ENCODE results near the gene JUND.

JUND gene

DNA sequence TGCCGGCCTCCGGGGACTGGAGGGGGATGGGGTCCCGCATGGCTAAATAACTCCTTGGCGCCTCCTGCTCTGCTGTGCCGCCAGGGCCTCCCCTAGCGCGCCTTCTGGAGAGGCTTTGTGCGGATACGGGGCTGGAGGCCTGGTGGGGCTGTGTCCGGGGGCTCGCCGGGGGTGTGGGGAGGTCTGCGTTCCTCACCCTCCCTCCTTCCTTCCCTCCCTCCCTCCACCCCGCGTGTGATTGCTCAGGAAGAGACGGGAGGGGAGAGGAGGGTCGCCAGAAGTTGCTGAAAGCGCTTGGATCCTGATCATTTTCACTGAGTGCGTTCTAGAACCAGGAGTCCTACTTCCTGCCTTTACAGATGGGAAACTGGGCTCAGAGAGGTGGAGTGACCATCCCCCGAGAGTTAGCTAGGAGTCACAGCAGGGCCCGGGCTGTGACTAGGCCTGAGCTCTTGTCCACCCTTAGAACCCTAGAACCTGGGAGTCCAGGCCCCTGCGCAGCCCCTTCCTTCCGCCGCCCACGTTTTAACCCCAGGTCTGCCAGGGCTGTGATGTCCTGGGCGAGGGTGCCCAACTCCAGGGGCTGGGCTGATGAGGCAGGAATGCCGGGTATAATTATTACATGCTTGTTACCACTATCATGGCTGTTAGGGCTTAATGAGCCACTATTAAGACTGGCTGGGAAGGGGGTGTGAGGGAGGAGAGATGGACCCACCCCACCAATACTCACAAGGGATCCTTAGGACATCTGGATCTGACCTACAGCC lies 782 bp upstream of the JUND start:
- Histone ChIP-seq H3K4me1 (ENCODE audit: insufficient read depth, low read length, poor library complexity, severe bottlenecking) (peaks cover 24% of the 10 kb centered on the region), H2AFZ (ENCODE audit: low read length) (no peak overlapping the region), H3K9me2 (replicated peaks; ENCODE audit: low read depth, low read length) (no peaks in the 10 kb centered on the region), H3K4me3 (ENCODE audit: low read length, poor library complexity, severe bottlenecking) (peak overlapping the region; percentile 77), H3K9ac (ENCODE audit: low read depth, low read length, poor library complexity, severe bottlenecking) (peak overlapping the region; percentile 97), H4K20me1 (ENCODE audit: insufficient read depth, low read length, poor library complexity, severe bottlenecking) (peaks cover 19% of the 10 kb centered on the region), H3K27me3 (ENCODE audit: insufficient read depth, low read length, poor library complexity, severe bottlenecking) (peaks cover 4% of the 10 kb centered on the region), H3K36me3 (ENCODE audit: insufficient read depth, low read length) (no peaks in the 10 kb centered on the region), H3F3A (ENCODE audit: low read depth) (peaks cover 10% of the 10 kb centered on the region), H3K4me2 (ENCODE audit: low read depth, low read length, poor library complexity, severe bottlenecking) (peak overlapping the region; percentile 91), H3K79me2 (ENCODE audit: insufficient read depth, low read length) (peaks cover 44% of the 10 kb centered on the region), H3K9me3 (ENCODE audit: insufficient read depth, low read depth, low read length) (no peaks in the 10 kb centered on the region)
- TF ChIP-seq EZH2phosphoT487 (IDR thresholded peaks at IDR 0.05; ENCODE audit: borderline replicate concordance): no peak
- TF ChIP-seq, protein P1, sequence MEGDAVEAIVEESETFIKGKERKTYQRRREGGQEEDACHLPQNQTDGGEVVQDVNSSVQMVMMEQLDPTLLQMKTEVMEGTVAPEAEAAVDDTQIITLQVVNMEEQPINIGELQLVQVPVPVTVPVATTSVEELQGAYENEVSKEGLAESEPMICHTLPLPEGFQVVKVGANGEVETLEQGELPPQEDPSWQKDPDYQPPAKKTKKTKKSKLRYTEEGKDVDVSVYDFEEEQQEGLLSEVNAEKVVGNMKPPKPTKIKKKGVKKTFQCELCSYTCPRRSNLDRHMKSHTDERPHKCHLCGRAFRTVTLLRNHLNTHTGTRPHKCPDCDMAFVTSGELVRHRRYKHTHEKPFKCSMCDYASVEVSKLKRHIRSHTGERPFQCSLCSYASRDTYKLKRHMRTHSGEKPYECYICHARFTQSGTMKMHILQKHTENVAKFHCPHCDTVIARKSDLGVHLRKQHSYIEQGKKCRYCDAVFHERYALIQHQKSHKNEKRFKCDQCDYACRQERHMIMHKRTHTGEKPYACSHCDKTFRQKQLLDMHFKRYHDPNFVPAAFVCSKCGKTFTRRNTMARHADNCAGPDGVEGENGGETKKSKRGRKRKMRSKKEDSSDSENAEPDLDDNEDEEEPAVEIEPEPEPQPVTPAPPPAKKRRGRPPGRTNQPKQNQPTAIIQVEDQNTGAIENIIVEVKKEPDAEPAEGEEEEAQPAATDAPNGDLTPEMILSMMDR (conservative IDR thresholded peaks at IDR 0.05; ENCODE audit: low read length): peak; percentile 19; the same call in 1 of the 2 replicates

DNA sequence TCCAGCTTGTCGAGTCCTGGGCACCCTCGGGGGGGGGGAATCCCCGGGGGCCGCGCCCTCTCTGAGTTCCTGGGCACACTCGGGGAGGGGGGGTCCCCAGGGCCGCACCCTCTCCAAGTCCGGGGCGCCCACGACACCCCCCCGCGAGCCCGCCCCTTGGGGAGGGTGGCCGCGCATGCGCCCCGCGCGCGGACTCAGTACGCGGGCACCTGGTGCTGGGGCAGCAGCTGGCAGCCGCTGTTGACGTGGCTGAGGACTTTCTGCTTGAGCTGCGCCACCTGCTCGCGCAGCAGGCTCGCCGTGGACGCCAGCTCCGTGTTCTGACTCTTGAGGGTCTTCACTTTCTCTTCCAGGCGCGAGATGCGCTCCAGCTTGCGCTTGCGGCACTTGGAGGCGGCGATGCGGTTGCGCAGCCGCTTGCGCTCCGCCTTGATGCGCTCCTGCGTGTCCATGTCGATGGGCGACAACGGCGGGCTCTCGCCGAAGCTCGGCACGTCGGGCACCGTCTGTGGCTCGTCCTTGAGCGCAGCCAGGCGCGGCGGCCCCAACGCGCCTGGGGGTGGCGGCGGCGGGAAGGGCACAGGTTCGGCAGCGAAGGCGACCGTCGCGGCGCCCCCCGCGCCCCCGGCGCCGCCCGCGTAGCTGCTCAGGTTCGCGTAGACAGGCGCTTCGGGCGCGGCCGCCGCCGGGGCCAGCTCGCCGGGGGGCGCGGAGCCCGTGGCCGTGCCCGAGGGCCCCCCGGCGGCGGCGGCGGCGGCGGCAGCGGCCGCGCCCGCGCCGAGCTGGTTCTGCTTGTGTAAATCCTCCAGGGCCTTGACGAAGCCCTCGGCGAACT lies 958 bp downstream of the JUND start:
- H3K79me2 ChIP-seq (ENCODE audit: insufficient read depth, low read length): peaks cover 60% of the 10 kb centered on the region
- H3K9ac ChIP-seq (ENCODE audit: low read depth, low read length, poor library complexity, severe bottlenecking): peak overlapping the region; percentile 99
- H3F3A ChIP-seq (ENCODE audit: low read depth): peaks cover 10% of the 10 kb centered on the region
- peak overlapping the region; percentile 84 for H3K4me3 ChIP-seq (ENCODE audit: low read length, poor library complexity, severe bottlenecking)
- H4K20me1 ChIP-seq (ENCODE audit: insufficient read depth, low read length, poor library complexity, severe bottlenecking): peaks cover 28% of the 10 kb centered on the region
- no peak overlapping the region for H2AFZ ChIP-seq (ENCODE audit: low read length)
- peaks cover 4% of the 10 kb centered on the region for H3K27me3 ChIP-seq (ENCODE audit: insufficient read depth, low read length, poor library complexity, severe bottlenecking)
- H3K4me2 ChIP-seq (ENCODE audit: low read depth, low read length, poor library complexity, severe bottlenecking): peak overlapping the region; percentile 82
- no peaks in the 10 kb centered on the region for H3K9me3 ChIP-seq (ENCODE audit: insufficient read depth, low read depth, low read length)
- H3K9me2 ChIP-seq (replicated peaks; ENCODE audit: low read depth, low read length): no peaks in the 10 kb centered on the region
- no peak for TF ChIP-seq EZH2phosphoT487 (IDR thresholded peaks at IDR 0.05; ENCODE audit: borderline replicate concordance)
- TF ChIP-seq, protein P1 (conservative IDR thresholded peaks at IDR 0.05; ENCODE audit: low read length): no peak
- H3K4me1 ChIP-seq (ENCODE audit: insufficient read depth, low read length, poor library complexity, severe bottlenecking): peaks cover 24% of the 10 kb centered on the region
- H3K36me3 ChIP-seq (ENCODE audit: insufficient read depth, low read length): no peaks in the 10 kb centered on the region

DNA sequence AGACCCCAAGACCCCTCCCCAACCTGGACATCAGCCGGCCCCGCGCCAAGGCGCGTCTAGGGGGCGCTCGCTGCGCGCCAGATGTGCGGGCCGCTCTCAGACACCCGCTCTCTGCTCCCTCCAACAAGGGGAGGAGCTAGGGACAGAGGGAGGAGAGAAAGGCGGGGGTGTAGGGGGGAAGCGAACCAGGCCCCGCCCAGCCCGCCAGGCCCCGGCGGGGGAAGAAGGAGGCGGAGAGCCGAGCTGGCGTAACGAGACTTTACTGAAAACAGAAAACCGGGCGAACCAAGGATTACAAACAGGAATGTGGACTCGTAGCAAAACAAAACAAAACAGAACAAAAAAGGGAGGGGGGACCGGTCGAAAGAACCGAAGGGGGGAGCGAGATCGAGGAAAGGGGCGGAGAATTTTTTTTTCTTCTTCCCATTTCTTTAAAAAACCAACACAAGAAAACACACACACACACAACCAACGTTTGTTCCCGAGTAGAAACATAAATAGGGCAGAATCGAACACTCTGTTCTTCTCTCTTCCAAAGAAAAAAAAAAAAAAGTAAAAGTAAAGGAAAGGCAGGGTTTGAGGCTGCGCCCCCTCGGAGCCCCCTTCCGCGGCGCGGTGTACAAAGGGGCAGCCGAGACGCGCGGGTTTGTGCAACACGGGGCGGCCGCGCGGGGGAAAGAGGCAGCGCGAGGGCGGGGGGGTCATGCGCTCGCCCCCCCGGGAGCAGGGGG lies 1.7 kb downstream of the JUND start:
- H3K27me3 ChIP-seq (ENCODE audit: insufficient read depth, low read length, poor library complexity, severe bottlenecking): peaks cover 4% of the 10 kb centered on the region
- H3K9me2 ChIP-seq (replicated peaks; ENCODE audit: low read depth, low read length): no peaks in the 10 kb centered on the region
- peaks cover 28% of the 10 kb centered on the region for H4K20me1 ChIP-seq (ENCODE audit: insufficient read depth, low read length, poor library complexity, severe bottlenecking)
- H3K4me2 ChIP-seq (ENCODE audit: low read depth, low read length, poor library complexity, severe bottlenecking): peak overlapping the region; percentile 82
- peak overlapping the region; percentile 84 for H3K4me3 ChIP-seq (ENCODE audit: low read length, poor library complexity, severe bottlenecking)
- no peaks in the 10 kb centered on the region for H3K36me3 ChIP-seq (ENCODE audit: insufficient read depth, low read length)
- TF ChIP-seq, protein P1 (conservative IDR thresholded peaks at IDR 0.05; ENCODE audit: low read length): peak; percentile 97
- TF ChIP-seq EZH2phosphoT487 (IDR thresholded peaks at IDR 0.05; ENCODE audit: borderline replicate concordance): no peak
- no peak overlapping the region for H2AFZ ChIP-seq (ENCODE audit: low read length)
- peak overlapping the region; percentile 99 for H3K9ac ChIP-seq (ENCODE audit: low read depth, low read length, poor library complexity, severe bottlenecking)
- H3K79me2 ChIP-seq (ENCODE audit: insufficient read depth, low read length): peaks cover 68% of the 10 kb centered on the region
- peaks cover 10% of the 10 kb centered on the region for H3F3A ChIP-seq (ENCODE audit: low read depth)
- peaks cover 24% of the 10 kb centered on the region for H3K4me1 ChIP-seq (ENCODE audit: insufficient read depth, low read length, poor library complexity, severe bottlenecking)
- H3K9me3 ChIP-seq (ENCODE audit: insufficient read depth, low read depth, low read length): no peaks in the 10 kb centered on the region

Measured in Loucy (cell line).